MM.1S (cell line): ENCODE results near the gene NELL1.

Experiments used
- DNase-seq: peaks from one replicate; pipeline ENCODE4 v3.0.0-alpha.2; 2015
- H2AFZ ChIP-seq: fragments of 300-600 bp; sonication (generic); 2 replicates; pipeline ENCODE4 v1.6.0; 2016; ENCODE audit warnings: antibody characterized with exemption, low read length
- H3F3A ChIP-seq: fragments of 300-600 bp; sonication (generic); 2 replicates; pipeline ENCODE4 v1.6.1; 2016; ENCODE audit warnings: mild to moderate bottlenecking, antibody characterized with exemption, low read length, moderate library complexity, mixed read lengths; ENCODE audit not compliant: insufficient read depth
- H3K27ac ChIP-seq: fragments of 300-600 bp; sonication (generic); 2 replicates; pipeline ENCODE4 v1.5.1; 2016; ENCODE audit warnings: mild to moderate bottlenecking, low read length
- H3K27me3 ChIP-seq: fragments of 300-600 bp; sonication (generic); replicated peaks from 2 replicates; pipeline ENCODE4 v1.6.0; 2016; ENCODE audit warnings: low read length; ENCODE audit not compliant: insufficient read depth
- H3K36me3 ChIP-seq: fragments of 300-600 bp; sonication (generic); replicated peaks from 2 replicates; pipeline ENCODE4 v1.6.1; 2016; ENCODE audit warnings: mild to moderate bottlenecking, low read length, mixed read lengths; ENCODE audit not compliant: insufficient read depth
- H3K4me1 ChIP-seq: fragments of 300-600 bp; sonication (generic); 2 replicates; pipeline ENCODE4 v1.6.1; 2016; ENCODE audit warnings: low read length, mixed read lengths
- H3K4me2 ChIP-seq: fragments of 300-600 bp; sonication (generic); 2 replicates; pipeline ENCODE4 v1.6.0; 2016; ENCODE audit warnings: low read depth, low read length
- H3K4me3 ChIP-seq: fragments of 300-600 bp; sonication (generic); 2 replicates; pipeline ENCODE4 v1.5.1; 2016; ENCODE audit warnings: low read length, mixed read lengths
- H3K79me2 ChIP-seq: fragments of 300-600 bp; sonication (generic); 2 replicates; pipeline ENCODE4 v1.6.1; 2016; ENCODE audit warnings: mixed run types, low read length, mixed read lengths
- H3K9ac ChIP-seq: fragments of 300-600 bp; sonication (generic); 2 replicates; pipeline ENCODE4 v1.6.1; 2016; ENCODE audit warnings: low read length, mixed read lengths
- H3K9me2 ChIP-seq: fragments of 300-600 bp; sonication (generic); replicated peaks from 2 replicates; pipeline ENCODE4 v1.6.1; 2016; ENCODE audit warnings: mild to moderate bottlenecking, low read length, mixed read lengths; ENCODE audit not compliant: insufficient read depth
- H3K9me3 ChIP-seq: fragments of 300-600 bp; sonication (generic); replicated peaks from 2 replicates; pipeline ENCODE4 v1.6.1; 2016; ENCODE audit warnings: mild to moderate bottlenecking, low read length, mixed read lengths; ENCODE audit not compliant: insufficient read depth
- H4K20me1 ChIP-seq: fragments of 300-600 bp; sonication (generic); 2 replicates; pipeline ENCODE4 v1.6.1; 2016; ENCODE audit warnings: mild to moderate bottlenecking, low read length, moderate library complexity, mixed read lengths; ENCODE audit not compliant: insufficient read depth
- CTCF ChIP-seq: fragments of 300-600 bp; sonication (generic); IDR thresholded peaks from 2 replicates; pipeline ENCODE4 v1.5.1; 2016; ENCODE audit warnings: antibody characterized with exemption, low read length, mixed read lengths
- EZH2 ChIP-seq: fragments of 300-600 bp; sonication (generic); optimal IDR thresholded peaks from 2 replicates; pipeline ENCODE3; 2017; ENCODE audit warnings: low read depth, mild to moderate bottlenecking, antibody characterized with exemption, low read length, mixed read lengths
- EZH2phosphoT487 ChIP-seq: fragments of 300-600 bp; sonication (generic); IDR thresholded peaks from 2 replicates; pipeline ENCODE4 v1.6.1; 2018; ENCODE audit warnings: antibody characterized with exemption, low read length

The NELL1 gene

GRCh38 chr11:21148376-21148775 is 479.0 kb downstream of the NELL1 start:
- Histone ChIP-seq H3K9me2 (no peaks in the 10 kb centered on the region), H4K20me1 (no peaks in the 10 kb centered on the region), H2AFZ (no peak overlapping the region), H3K9me3 (no peaks in the 10 kb centered on the region), H3K27me3 (no peaks in the 10 kb centered on the region), H3K4me2 (no peak overlapping the region), H3K9ac (no peak overlapping the region), H3K79me2 (no peaks in the 10 kb centered on the region), H3K4me1 (no peaks in the 10 kb centered on the region), H3K4me3 (no peak overlapping the region), H3K27ac (no peak overlapping the region), H3F3A (no peaks in the 10 kb centered on the region), H3K36me3 (no peaks in the 10 kb centered on the region)
- TF ChIP-seq CTCF = no peak
- no peak for TF ChIP-seq EZH2phosphoT487
- TF ChIP-seq EZH2 = no peak
- no peak for DNase-seq

- Histone ChIP-seq H3K9me3 (no peaks in the 10 kb centered on the region), H3K36me3 (no peaks in the 10 kb centered on the region), H3K4me3 (no peak overlapping the region), H3F3A (no peaks in the 10 kb centered on the region), H3K4me2 (no peak overlapping the region), H3K27me3 (no peaks in the 10 kb centered on the region), H3K79me2 (no peaks in the 10 kb centered on the region), H3K9me2 (no peaks in the 10 kb centered on the region), H3K9ac (no peak overlapping the region), H3K4me1 (no peaks in the 10 kb centered on the region), H2AFZ (no peak overlapping the region), H3K27ac (no peak overlapping the region), H4K20me1 (no peaks in the 10 kb centered on the region)
- DNase-seq = no peak
- TF ChIP-seq EZH2 = no peak
- no peak for TF ChIP-seq EZH2phosphoT487
- no peak for TF ChIP-seq CTCF
These were observed 490.8 kb downstream of the NELL1 start for GRCh38 chr11:21160140-21160539.

GRCh38 chr11:21169639-21170038 is 500.3 kb downstream of the NELL1 start:
- no peak for DNase-seq
- Histone ChIP-seq H3K36me3 (no peaks in the 10 kb centered on the region), H3K4me1 (no peaks in the 10 kb centered on the region), H3K4me2 (no peak overlapping the region), H4K20me1 (no peaks in the 10 kb centered on the region), H3K9me3 (no peaks in the 10 kb centered on the region), H3K4me3 (no peak overlapping the region), H3F3A (no peaks in the 10 kb centered on the region), H2AFZ (no peak overlapping the region), H3K27me3 (no peaks in the 10 kb centered on the region), H3K9me2 (no peaks in the 10 kb centered on the region), H3K9ac (no peak overlapping the region), H3K79me2 (no peaks in the 10 kb centered on the region), H3K27ac (no peak overlapping the region)
- TF ChIP-seq EZH2 (no peak), EZH2phosphoT487 (no peak), CTCF (no peak)
